HG02970 (cell line): ENCODE results near the gene TBK1.

Experiments
- ATAC-seq: cut with Tn5 transposase; IDR thresholded peaks from one replicate; pipeline ENCODE4 v1.9.1; 2021; ENCODE audit warnings: mild to moderate bottlenecking, moderate library complexity, moderate number of reproducible peaks; ENCODE audit not compliant: unreplicated experiment, low FRiP score

TBK1 gene

DNA sequence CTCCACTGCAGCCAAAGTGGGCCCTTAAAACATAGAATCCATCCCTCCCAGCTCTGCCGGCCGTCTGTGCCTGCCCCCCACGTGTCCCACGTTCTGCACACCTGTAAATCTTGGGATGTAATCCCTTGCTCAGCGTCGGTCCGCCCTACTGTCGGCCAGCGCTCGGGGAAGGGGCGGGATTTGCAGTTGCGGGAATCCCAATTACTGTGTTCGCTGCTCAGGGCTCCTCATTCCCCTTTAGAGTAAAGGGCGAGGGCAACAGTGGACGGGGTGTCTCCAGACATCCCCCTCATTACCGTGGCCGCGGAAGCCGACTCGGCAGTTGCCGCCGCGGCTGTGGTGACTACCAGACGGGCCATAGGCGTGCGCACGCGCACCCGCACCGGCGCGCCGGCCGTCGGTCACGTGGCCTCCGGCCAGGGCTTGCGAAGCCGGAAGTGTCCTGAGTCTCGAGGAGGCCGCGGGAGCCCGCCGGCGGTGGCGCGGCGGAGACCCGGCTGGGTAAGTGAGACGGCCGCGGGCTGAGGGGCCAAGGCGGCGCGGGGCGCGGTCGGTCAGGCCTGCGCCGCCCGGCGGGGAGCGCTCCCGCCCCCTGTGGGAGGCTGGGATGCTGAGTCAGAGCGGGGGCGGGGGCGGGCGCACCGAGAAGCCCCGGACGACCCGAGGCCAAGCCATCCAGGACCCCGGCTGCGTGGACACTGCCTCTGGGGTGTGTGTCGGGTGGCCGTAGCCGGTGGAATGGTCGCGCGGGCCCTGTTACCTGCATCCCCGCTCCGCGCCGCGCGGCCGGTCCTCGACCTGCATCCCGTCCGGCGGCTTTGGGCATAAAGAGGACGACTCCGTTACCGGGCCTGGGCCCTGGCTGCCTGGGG lies at the start of gene TBK1:
TSS of gene TBK1 (plus strand) at position 434 of the 872 bp plus-strand sequence. CDS start 3,751 bp downstream, outside the sequence.
- ATAC-seq: peak; percentile 89

GRCh38 chr12:64402181-64402580 lies 49.7 kb upstream of the TBK1 start:
- ATAC-seq: no peak

DNA sequence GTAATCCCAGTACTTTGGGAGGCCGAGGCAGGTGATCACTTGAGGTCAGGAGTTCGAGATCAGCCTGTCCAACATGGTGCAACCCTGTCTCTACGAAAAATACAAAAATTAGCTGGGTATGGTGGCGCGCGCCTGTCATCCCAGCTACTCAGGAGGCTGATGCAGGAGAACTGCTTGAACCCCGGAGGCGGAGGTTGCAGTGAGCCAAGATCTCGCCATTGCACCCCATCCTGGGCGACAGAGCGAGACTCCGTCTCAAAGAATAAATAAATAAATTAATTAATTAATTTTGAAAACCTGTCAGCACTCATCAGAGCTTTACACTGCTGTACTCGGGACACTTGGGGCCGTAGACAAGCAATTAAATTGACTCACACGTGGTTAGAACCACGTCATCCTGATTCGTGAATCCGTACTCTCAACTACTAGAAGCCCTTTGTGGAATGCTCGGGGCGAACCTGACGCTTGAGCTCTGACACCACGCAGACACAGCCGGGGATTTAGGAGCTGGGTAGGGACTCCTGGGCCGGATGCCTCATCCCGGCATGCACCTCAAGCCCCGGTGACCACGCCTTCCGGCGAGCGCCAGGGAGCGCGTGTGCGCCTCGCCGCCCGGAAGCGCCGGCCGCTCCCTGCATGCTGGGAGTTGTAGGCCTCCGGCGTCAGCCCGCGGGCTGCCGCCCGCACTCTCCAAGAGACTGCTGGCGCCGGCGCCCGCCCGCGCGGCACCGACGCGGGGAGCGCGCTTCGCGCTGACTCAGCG lies 48.0 kb upstream of the TBK1 start, which contains the start of gene XPOT:
TSS of gene XPOT (plus strand) at position 686 of the 763 bp plus-strand sequence. CDS start 5,644 bp downstream, outside the sequence.
- ATAC-seq: peak; percentile 99

GRCh38 chr12:64404470-64405256 lies 47.3 kb upstream of the TBK1 start:
- peak; percentile 34 for ATAC-seq

DNA sequence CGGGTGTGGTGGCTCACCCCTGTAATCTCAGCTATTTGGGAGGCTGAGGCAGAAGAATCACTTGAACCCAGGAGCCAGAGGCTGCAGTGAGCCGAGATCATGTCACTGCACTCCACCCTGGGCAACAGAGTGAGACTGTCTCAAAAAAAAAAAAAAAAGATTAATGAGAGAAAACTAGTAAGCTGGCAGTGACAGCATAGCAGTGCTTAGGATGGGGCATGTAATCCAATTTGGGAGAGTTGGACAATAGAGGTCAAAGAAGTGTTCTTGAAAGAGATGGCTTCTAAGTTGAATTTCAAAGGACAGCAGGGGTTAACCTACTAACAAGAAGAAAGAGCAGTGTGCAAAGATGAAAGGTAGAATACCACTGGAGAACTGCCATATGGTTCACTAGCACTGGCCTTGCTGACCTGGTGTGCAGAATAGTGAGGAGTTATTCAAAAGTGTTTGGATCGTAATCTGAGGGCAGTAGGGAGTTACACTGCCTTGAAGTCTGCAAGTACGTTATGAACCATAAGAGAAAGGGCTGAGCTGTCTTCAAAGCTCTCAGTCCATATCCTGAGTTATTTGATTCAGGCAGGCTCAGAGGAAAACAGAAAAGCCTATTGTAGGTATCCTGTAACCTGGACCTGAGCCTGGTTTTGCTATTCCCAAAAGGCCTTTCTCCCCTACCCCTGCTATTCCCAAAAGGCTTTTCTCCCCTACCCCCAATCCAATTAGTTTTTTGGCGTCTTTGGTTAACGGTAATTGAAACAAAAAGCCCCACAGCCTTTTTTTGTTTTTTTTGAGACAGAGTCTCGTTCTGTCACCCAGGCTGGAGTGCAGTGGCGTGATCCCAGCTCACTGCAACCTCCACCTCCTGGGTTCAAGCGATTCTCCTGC lies 44.3 kb upstream of the TBK1 start:
- no peak for ATAC-seq

DNA sequence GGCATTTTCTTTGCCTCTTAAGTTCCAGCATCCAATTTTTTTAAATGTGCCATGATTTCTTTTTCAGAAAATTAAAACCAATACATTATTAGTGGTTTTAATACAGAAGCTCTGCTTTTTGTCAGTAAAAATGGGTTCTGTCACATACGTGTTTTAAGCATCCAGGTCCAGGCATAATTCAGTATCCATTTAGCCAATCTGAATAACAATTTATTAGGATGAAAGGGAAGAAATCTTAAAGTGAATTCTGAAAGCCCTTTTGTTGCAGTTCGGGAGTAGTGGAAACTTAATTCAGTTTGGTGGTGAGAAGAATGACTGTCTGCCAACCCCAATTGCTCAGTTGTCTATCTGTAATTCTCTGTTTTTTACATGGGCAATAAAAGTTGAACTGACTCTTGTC lies 40.5 kb upstream of the TBK1 start:
- ATAC-seq: no peak

DNA sequence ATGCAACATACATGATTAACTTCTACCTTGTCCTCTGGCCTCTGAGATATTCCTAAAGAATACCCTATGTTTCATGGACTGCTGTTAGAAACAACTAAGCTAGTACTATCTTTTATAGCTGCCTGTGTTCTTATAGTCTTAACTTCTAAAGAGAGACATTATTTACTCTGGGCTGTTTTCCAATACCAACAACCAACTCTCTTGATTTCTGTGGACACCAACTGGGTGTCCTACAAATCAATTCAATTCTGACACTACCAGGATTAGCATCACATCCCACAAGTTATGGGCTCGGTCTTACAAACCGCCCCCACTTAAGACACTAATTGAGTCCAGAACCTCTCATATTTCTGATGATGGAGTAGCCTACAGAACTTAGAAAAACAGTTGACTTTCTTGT lies 39.5 kb upstream of the TBK1 start:
- ATAC-seq: no peak

GRCh38 chr12:64413884-64414283 lies 38.0 kb upstream of the TBK1 start:
- ATAC-seq: no peak

DNA sequence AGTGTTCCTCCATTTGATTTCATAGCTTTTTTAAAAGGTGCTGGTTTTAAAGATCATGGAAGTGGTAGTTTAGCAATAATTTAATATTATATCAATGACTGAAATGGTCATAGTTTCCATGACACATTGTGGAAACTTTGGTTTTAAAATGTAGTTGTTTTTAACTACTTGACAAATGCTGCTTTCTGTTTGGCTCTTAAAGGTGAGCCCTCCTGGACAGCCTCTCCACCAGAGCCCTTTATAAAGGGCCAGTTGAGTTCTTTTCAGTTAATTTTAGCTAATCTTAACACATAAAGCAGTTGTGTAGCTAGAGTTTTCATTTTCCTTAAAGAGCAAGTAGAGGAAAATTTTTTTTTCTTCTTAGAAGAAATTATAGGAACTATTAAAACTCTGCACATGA lies 33.7 kb upstream of the TBK1 start:
- ATAC-seq: no peak

GRCh38 chr12:64419696-64420095 lies 32.2 kb upstream of the TBK1 start:
- no peak for ATAC-seq

- no peak for ATAC-seq
These were observed 23.9 kb upstream of the TBK1 start for GRCh38 chr12:64427988-64428387.

DNA sequence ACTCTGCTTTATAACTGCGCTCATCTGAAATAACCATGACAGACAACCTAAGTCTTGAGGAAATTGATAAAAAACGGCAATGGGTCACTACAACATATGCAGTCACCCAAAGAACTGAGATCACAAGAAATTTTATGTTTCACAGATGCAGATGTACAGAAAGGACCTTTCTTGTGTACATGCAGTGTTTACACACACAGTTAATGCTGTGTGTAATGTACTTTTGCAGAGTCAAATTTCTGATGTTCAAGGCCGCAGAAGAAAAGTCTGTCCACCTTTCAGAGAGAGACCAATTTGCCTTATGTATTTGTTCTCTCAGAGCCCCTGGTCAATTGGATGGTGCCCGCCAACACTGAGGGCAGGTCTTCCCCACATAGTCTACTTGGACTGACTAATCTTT lies 23.0 kb upstream of the TBK1 start:
- no peak for ATAC-seq

DNA sequence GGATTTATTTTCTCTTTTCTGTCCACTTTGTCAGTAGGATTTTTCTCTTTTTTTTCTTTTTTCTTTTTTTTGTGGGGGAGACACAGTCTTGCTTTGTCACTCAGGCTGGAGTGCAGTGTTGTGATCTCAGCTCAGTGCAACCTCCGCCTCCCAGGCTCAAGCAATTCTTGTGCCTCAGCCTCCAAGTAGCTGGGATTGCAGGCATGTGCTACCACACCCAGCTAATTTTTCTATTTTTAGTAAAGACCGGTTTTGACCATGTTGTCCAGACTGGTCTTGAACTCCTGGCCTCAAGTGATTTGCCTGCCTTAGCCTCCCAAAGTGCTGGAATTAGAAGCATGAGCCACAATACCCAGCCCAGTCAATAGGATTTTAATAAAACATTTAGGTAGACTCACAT lies 21.0 kb upstream of the TBK1 start:
- ATAC-seq: no peak

DNA sequence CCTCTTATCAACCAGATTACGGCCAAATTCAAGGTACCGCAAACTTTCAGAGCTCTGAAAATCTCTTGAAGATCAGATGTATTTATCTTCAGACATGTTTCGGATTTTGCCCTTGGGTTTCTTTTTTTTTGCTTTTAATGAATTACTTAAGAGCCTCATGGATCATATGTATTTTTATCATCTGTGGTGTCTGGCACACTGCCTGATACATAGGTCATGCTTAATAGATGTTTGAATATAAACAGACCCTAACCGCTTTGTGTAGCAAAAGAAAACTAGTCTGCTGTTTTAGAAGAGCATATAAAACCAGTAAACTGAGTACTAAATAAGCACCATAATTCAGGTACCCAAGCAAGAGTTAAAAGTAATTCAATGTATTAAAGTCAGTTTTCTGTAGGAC lies 20.1 kb upstream of the TBK1 start:
- ATAC-seq: no peak

- ATAC-seq: no peak
These were observed 18.0 kb upstream of the TBK1 start for GRCh38 chr12:64433915-64434314.

DNA sequence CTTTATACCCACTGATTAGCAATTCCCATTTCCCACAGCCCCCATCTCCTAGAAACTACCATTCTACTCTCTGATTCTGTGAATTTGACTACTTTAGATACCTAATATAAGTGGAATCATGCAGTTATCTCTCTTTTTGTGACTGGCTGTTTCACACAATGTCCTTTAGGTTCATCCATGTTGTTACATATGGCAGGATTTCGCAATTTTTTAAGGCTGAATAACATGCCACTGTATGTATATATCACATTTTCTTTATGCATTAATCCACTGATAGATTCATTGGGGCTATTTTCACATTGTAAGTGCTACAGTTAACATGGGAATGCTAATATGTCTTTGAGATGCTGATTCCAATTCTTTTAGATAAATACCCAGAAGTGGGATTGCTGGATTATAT lies 11.8 kb upstream of the TBK1 start:
- no peak for ATAC-seq

DNA sequence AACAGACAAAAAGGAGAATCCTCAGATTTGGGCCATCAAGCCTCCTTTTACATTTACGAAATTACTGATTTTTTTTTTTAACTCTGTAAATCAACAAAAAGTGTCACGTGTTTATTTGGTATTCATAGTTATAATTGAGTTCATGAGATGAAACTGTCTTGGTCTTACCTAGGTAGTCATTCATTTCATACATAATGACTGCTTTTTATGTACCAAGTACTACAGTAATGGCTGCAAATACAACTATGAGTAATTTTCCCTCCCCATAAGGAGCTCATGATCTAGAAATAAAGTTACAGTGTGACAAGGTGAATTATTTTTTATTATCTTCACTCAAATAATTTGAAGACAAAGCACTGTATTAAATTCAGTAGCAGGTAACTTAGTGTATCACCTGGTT lies 6.4 kb upstream of the TBK1 start:
- ATAC-seq: no peak

DNA sequence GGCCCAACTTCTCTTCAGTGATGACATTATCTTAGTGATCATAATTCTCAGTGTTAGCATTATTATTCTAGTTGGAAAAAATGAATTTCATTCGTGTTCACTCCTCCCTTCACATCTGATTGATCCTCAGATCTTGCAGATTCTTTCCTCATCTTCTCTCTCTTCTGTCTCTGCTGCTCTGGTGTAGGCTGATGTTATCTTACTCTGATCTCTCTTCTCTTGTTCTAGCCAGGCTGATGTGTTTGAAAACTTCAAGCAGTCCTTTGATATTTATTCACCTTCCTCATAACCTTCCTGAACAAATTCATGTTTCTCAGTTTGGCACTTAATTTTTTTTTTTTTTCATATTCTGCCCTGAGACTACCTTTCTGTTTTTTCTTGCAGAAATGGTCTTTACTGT lies 5.6 kb upstream of the TBK1 start:
- ATAC-seq: no peak

GRCh38 chr12:64450057-64450640 lies 1.8 kb upstream of the TBK1 start:
- no peak for ATAC-seq
